Endothelial cell of umbilical vein (primary cell): ENCODE measurements around the gene HOXD4. TPM values are rescaled to one million over a fixed set of nuclear protein-coding genes. Genes with fewer than 3 reads are reported as not detected.

Experiments
- BruUV-seq: library from RNA; stranded (reverse); fragments of 400-500 nt; replicated peaks from 2 replicates; lab custom pipeline; 2021; lab: Mats Ljungman, UMichigan
- CTCF ChIA-PET: fragments of 300-600, 350-600 bp; sonication (Branson Sonifier 250); formaldehyde crosslinking; loops from one replicate; lab custom pipeline; 2021; ENCODE audit warnings: antibody characterized with exemption, inconsistent platforms; lab: Charles Lee
- POLR2A ChIA-PET: fragments of 300-600, 350-600 bp; sonication (Branson Sonifier 250); formaldehyde crosslinking; loops from one replicate; lab custom pipeline; 2021; ENCODE audit warnings: antibody characterized with exemption, inconsistent platforms; lab: Charles Lee
- DNase-seq: peaks from one replicate; pipeline ENCODE4 v3.0.0-alpha.2; 2011; ENCODE audit warnings: low read depth, low spot score
- FAIRE-seq: peaks from 2 replicates; lab custom pipeline; 2011; peaks lifted over from hg19 to GRCh38; lab: Jason Lieb, UNC
- H2AFZ ChIP-seq: 2 replicates; pipeline ENCODE4 v1.6.0; 2012; ENCODE audit warnings: low read depth, low read length, control low read depth, inconsistent platforms
- H3K27ac ChIP-seq: 2 replicates; pipeline ENCODE4 v1.5.1; 2011; ENCODE audit warnings: low read depth, mild to moderate bottlenecking, control low read depth, low read length, moderate library complexity; ENCODE audit not compliant: insufficient read depth
- H3K27me3 ChIP-seq, 2 experiments: 2 replicates each; pipeline versions ENCODE4 v1.6.0 to v1.6.1; 2011; ENCODE audit warnings: low read length in 2 of 2, mixed read lengths in 1 of 2; ENCODE audit not compliant: control insufficient read depth in 2 of 2, insufficient read depth in 2 of 2
- H3K36me3 ChIP-seq, 2 experiments: 2 replicates in 1 of 2; 3 replicates in 1 of 2; pipeline ENCODE4 v1.5.1; 2011; ENCODE audit warnings: low read length in 2 of 2, mild to moderate bottlenecking in 1 of 2, moderate library complexity in 1 of 2; ENCODE audit not compliant: control insufficient read depth in 2 of 2, insufficient read depth in 2 of 2; ENCODE audit errors: extremely low read depth in 1 of 2
- H3K4me1 ChIP-seq: 3 replicates; pipeline ENCODE4 v1.5.1; 2011; ENCODE audit warnings: mild to moderate bottlenecking, low read length; ENCODE audit not compliant: control insufficient read depth, insufficient read depth; ENCODE audit errors: extremely low read depth
- H3K4me2 ChIP-seq: 2 replicates; pipeline ENCODE4 v1.6.1; 2011; ENCODE audit warnings: low read length, control low read depth, mixed read lengths; ENCODE audit not compliant: insufficient read depth
- H3K4me3 ChIP-seq, 3 experiments: fragments of 200-600 bp in 1 of 3; sonication (generic), shearing (Covaris generic) in 1 of 3; replicated peaks in 1 of 3; 2 replicates each; pipeline ENCODE4 v1.5.1; 2011 to 2016; ENCODE audit warnings: control low read depth in 3 of 3, low read length in 3 of 3, mild to moderate bottlenecking in 2 of 3, inconsistent platforms in 1 of 3, low read depth in 1 of 3, moderate library complexity in 1 of 3; ENCODE audit not compliant: insufficient read depth in 1 of 3
- H3K79me2 ChIP-seq: 2 replicates; pipeline ENCODE4 v1.6.0; 2012; ENCODE audit warnings: low read length, inconsistent platforms; ENCODE audit not compliant: control insufficient read depth, insufficient read depth
- H3K9ac ChIP-seq: replicated peaks from 2 replicates; pipeline ENCODE3; 2011; ENCODE audit warnings: low read length, control low read depth; ENCODE audit not compliant: insufficient read depth; ENCODE audit errors: extremely low read depth
- H3K9me1 ChIP-seq: replicated peaks from 3 replicates; pipeline ENCODE4 v1.6.0; 2011; ENCODE audit warnings: mild to moderate bottlenecking, low read length; ENCODE audit not compliant: control insufficient read depth, insufficient read depth; ENCODE audit errors: extremely low read depth
- H3K9me3 ChIP-seq: replicated peaks from 2 replicates; pipeline ENCODE4 v1.5.1; 2012; ENCODE audit warnings: low read length, inconsistent platforms; ENCODE audit not compliant: control insufficient read depth, insufficient read depth
- H4K20me1 ChIP-seq: replicated peaks from 2 replicates; pipeline ENCODE3; 2011; ENCODE audit warnings: mild to moderate bottlenecking, low read length; ENCODE audit not compliant: control insufficient read depth, insufficient read depth; ENCODE audit errors: extremely low read depth
- EZH2 ChIP-seq: IDR thresholded peaks from 2 replicates; pipeline ENCODE4 v1.6.1; 2012; ENCODE audit warnings: borderline replicate concordance, low read depth, mild to moderate bottlenecking, moderate library complexity, low read length, inconsistent platforms; ENCODE audit not compliant: severe bottlenecking
- FOS ChIP-seq: IDR thresholded peaks from 2 replicates; pipeline ENCODE4 v1.6.1; 2011; ENCODE audit warnings: mild to moderate bottlenecking, low read length, moderate library complexity, borderline replicate concordance; ENCODE audit not compliant: insufficient read depth
- GATA2 ChIP-seq: IDR thresholded peaks from 2 replicates; pipeline ENCODE4 v1.7.0; 2011; ENCODE audit warnings: low read depth, mild to moderate bottlenecking, moderate library complexity, mixed read lengths, low read length; ENCODE audit not compliant: insufficient read length, insufficient read depth
- JUN ChIP-seq: IDR thresholded peaks from 2 replicates; pipeline ENCODE4 v1.6.1; 2011; ENCODE audit warnings: borderline replicate concordance, low read depth; ENCODE audit not compliant: insufficient read length, insufficient read depth
- MYC ChIP-seq: IDR thresholded peaks from one replicate; pipeline ENCODE4 v1.6.1; 2011; ENCODE audit warnings: mild to moderate bottlenecking, low read depth, low read length
- POLR2A ChIP-seq: IDR thresholded peaks from 2 replicates; pipeline ENCODE4 v1.6.1; 2012; ENCODE audit warnings: low read depth, mild to moderate bottlenecking, control low read depth, low read length
- POLR2AphosphoS5 ChIP-seq: IDR thresholded peaks from 2 replicates; pipeline ENCODE4 v1.6.1; 2012; ENCODE audit warnings: low read depth, mild to moderate bottlenecking, control low read depth, low read length, moderate library complexity; ENCODE audit not compliant: insufficient read depth
- dilution Hi-C: fragments of 300-500 bp; cut with MboI; formaldehyde crosslinking; loops from one replicate; pipeline ENCODE4 v1.15.0; 2019; ENCODE audit warnings: low sequenced_read_pairs; ENCODE audit not compliant: extremely low pct_ligation_motif_present
- intact Hi-C: fragments of 100-400 bp; cut with micrococcal nuclease; formaldehyde crosslinking; loops from one replicate; pipeline ENCODE4 v1.10.0; 2022
- polyA plus RNA-seq, 4 experiments: library from polyadenylated mRNA; depleted of rRNA in 3 of 4; stranded (reverse) in 3 of 4; unstranded in 1 of 4; fragments of >200 nt; gene quantifications; 2 replicates each; pipeline versions ENCODE4 v1.2.1 to v1.2.3, GENCODE V29; 2011 to 2012; ENCODE audit warnings: missing spikeins in 1 of 4
- total RNA-seq: library from RNA; stranded (reverse); gene quantifications from 2 replicates; pipeline ENCODE4 v1.2.3, GENCODE V29; 2021
- TF ChIP-seq, protein P1 (sequence below), 2 donors: IDR thresholded peaks; 1 replicate in 1 of 2; 2 replicates in 1 of 2; pipeline ENCODE4 v1.5.1; 2011; ENCODE audit warnings: low read length in 2 of 2, mild to moderate bottlenecking in 2 of 2, moderate library complexity in 2 of 2, control low read depth in 1 of 2, inconsistent platforms in 1 of 2, low read depth in 1 of 2; ENCODE audit not compliant: insufficient read depth in 1 of 2; ENCODE audit errors: extremely low read depth in 1 of 2
- TF ChIP-seq, protein P2 (sequence below): IDR thresholded peaks from 2 replicates; pipeline ENCODE4 v1.6.1; 2011; ENCODE audit not compliant: insufficient read depth, insufficient read length

Gene HOXD4
- total and polyA plus RNA-seq, 2 donors (not counting 3 experiments of a cell fraction or from before 2014, with no cell fraction given), result 7.6 to 13.7 TPM

DNA sequence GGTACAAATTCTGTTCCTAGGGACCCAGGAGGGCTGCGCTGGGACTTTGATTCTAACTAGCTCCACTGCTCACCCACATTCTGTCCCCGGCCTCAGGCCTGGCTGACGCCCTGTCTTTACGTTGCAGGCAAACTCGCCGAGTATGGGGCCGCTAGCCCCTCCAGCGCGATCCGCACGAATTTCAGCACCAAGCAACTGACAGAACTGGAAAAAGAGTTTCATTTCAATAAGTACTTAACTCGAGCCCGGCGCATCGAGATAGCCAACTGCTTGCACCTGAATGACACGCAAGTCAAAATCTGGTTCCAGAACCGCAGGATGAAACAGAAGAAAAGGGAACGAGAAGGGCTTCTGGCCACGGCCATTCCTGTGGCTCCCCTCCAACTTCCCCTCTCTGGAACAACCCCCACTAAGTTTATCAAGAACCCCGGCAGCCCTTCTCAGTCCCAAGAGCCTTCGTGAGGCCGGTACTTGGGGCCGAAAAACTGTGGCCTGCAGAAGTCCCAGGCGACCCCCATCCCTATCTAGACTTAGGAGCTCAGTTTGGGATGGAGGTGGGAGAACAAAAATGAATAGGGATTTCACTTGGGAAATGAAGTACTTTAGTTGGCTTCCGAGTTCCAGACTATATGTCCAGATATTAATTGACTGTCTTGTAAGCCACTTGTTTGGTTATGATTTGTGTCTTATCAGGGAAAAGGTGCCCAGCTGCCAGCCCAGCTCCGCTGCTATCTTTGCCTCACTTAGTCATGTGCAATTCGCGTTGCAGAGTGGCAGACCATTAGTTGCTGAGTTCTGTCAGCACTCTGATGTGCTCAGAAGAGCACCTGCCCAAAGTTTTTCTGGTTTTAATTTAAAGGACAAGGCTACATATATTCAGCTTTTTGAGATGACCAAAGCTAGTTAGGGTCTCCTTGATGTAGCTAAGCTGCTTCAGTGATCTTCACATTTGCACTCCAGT lies 38.6 kb downstream of the HOXD4 start:
- ChIA-PET CTCF (interaction anchor here (1.1 to 6.6 kb wide), 7 partner anchors 9 to 464 kb away, joined by 3 to 59 read pairs (median 3); no protein-coding TSS in a partner anchor), POLR2A (no interaction called here)
- peak overlapping the region in 2 of 3 experiments; percentile 86 to 96 for H3K4me3 ChIP-seq
- H3K9ac ChIP-seq, result peak overlapping the region; percentile 42
- TF ChIP-seq MYC, result no peak
- TF ChIP-seq, protein P1, sequence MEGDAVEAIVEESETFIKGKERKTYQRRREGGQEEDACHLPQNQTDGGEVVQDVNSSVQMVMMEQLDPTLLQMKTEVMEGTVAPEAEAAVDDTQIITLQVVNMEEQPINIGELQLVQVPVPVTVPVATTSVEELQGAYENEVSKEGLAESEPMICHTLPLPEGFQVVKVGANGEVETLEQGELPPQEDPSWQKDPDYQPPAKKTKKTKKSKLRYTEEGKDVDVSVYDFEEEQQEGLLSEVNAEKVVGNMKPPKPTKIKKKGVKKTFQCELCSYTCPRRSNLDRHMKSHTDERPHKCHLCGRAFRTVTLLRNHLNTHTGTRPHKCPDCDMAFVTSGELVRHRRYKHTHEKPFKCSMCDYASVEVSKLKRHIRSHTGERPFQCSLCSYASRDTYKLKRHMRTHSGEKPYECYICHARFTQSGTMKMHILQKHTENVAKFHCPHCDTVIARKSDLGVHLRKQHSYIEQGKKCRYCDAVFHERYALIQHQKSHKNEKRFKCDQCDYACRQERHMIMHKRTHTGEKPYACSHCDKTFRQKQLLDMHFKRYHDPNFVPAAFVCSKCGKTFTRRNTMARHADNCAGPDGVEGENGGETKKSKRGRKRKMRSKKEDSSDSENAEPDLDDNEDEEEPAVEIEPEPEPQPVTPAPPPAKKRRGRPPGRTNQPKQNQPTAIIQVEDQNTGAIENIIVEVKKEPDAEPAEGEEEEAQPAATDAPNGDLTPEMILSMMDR (IDR thresholded peaks at IDR 0.05; ENCODE audit: extremely low read depth in 1 of 2, insufficient read depth in 1 of 2, low read depth in 1 of 2, low read length in 2 of 2), result no peak
- TF ChIP-seq, protein P2, sequence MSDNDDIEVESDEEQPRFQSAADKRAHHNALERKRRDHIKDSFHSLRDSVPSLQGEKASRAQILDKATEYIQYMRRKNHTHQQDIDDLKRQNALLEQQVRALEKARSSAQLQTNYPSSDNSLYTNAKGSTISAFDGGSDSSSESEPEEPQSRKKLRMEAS, result no peak
- no peak for TF ChIP-seq JUN
- no peak for TF ChIP-seq POLR2AphosphoS5
- TF ChIP-seq FOS, result no peak
- TF ChIP-seq GATA2, result no peak
- TF ChIP-seq POLR2A, result no peak
- TF ChIP-seq EZH2, result no peak
- H4K20me1 ChIP-seq, result no peaks in the 10 kb centered on the region
- H3K4me1 ChIP-seq, result peaks cover 33% of the 10 kb centered on the region
- H3K9me1 ChIP-seq, result no peaks in the 10 kb centered on the region
- DNase-seq (peak; percentile 31), FAIRE-seq (peak; percentile 40)
- H3K79me2 ChIP-seq, result peaks cover 4% of the 10 kb centered on the region
- dilution Hi-C loops, result no loop called here
- H3K4me2 ChIP-seq, result peak overlapping the region; percentile 98
- no peak overlapping the region for H3K27ac ChIP-seq
- no peaks in the 10 kb centered on the region for H3K9me3 ChIP-seq
- H3K27me3 ChIP-seq, result no peaks in the 10 kb centered on the region
- peak overlapping the region; percentile 95 for H2AFZ ChIP-seq
- BruUV-seq, result TSS peak; percentile 48
- no peaks in the 10 kb centered on the region for H3K36me3 ChIP-seq
- intact Hi-C loops, result loop anchor here (2.0 to 5.0 kb wide), 5 partner anchors 45 to 462 kb away; no protein-coding TSS in a partner anchor
